Spleen (tissue), 11 donors: ENCODE results near the gene SLC25A43. TPM values are rescaled to one million over a fixed set of nuclear protein-coding genes. Genes with fewer than 3 reads are reported as not detected.

Experiments used
- DNase-seq: peaks from one replicate; pipeline ENCODE4 v3.0.0-alpha.2; 2020
- H3K27ac ChIP-seq, 8 donors: fragments of 200-600 bp; sonication (generic) in 7 of 8; 1 replicate in 4 of 8; 2 replicates in 4 of 8; pipeline versions ENCODE4 v1.5.0 to v1.8.0; 2016 to 2021; ENCODE audit warnings: inconsistent platforms in 4 of 8, mild to moderate bottlenecking in 4 of 8, moderate library complexity in 1 of 8
- H3K27me3 ChIP-seq, 7 donors: fragments of 200-600 bp; sonication (generic) in 6 of 7; replicated peaks in 1 of 7; 1 replicate in 4 of 7; 2 replicates in 3 of 7; pipeline versions ENCODE4 v1.5.0 to v1.8.0; 2016 to 2021; ENCODE audit warnings: inconsistent platforms in 3 of 7, mild to moderate bottlenecking in 1 of 7
- H3K36me3 ChIP-seq, 6 donors: fragments of 200-600 bp; sonication (generic) in 5 of 6; 1 replicate in 4 of 6; 2 replicates in 2 of 6; pipeline versions ENCODE4 v1.5.0 to v1.8.0; 2016 to 2021; ENCODE audit warnings: inconsistent platforms in 2 of 6
- H3K4me1 ChIP-seq, 6 donors: fragments of 200-600 bp; sonication (generic) in 5 of 6; 1 replicate in 3 of 6; 2 replicates in 3 of 6; pipeline versions ENCODE4 v1.5.0 to v1.8.0; 2016 to 2021; ENCODE audit warnings: inconsistent platforms in 3 of 6
- H3K4me3 ChIP-seq, 8 donors: fragments of 200-600 bp; sonication (generic) in 7 of 8; 1 replicate in 4 of 8; 2 replicates in 4 of 8; pipeline versions ENCODE4 v1.5.0 to v1.8.0; 2016 to 2021; ENCODE audit warnings: inconsistent platforms in 4 of 8, mild to moderate bottlenecking in 4 of 8, moderate library complexity in 2 of 8
- H3K9me3 ChIP-seq, 8 donors: fragments of 200-600 bp; sonication (generic) in 7 of 8; 1 replicate in 4 of 8; 2 replicates in 4 of 8; pipeline versions ENCODE4 v1.5.0 to v1.8.0; 2016 to 2021; ENCODE audit warnings: inconsistent platforms in 4 of 8
- POLR2A ChIP-seq, 3 donors: fragments of 450-650 bp; IDR thresholded peaks; one replicate each; pipeline ENCODE4 v1.5.1; 2017; ENCODE audit warnings: antibody characterized with exemption in 3 of 3, mild to moderate bottlenecking in 1 of 3
- POLR2AphosphoS5 ChIP-seq, 3 donors: sonication (generic); formaldehyde crosslinking; IDR thresholded peaks; one replicate each; pipeline ENCODE4 v1.5.1; 2017; ENCODE audit warnings: antibody characterized with exemption in 3 of 3
- WGBS, 5 donors: extraction: QIAGEN DNeasy Blood & Tissue Kit in 3 of 5; methylation state at CpG; one replicate each; pipeline versions ENCODE4 v1.1.5 to v1.1.7; 2013 to 2018; 5-methylcytosine and 5-hydroxymethylcytosine counted together
- intact Hi-C: fragments of 100-400 bp; cut with DNase I; formaldehyde crosslinking; loops from one replicate; pipeline ENCODE4 v1.15.0; 2023; ENCODE audit warnings: low total_unique reads
- polyA plus RNA-seq, 3 donors: library from polyadenylated mRNA; stranded (reverse); fragments of 200-250 nt; gene quantifications; one replicate each; pipeline ENCODE4 v1.2.1, GENCODE V29; 2013
- total RNA-seq, 7 donors: library from RNA; depleted of rRNA in 3 of 7; stranded (reverse); fragments of >200 nt in 3 of 7; fragmentation: NEBNext Ultra II Directional in 4 of 7; extraction: Animal tissue kit (Norgen Biotek cat#: 25700) in 4 of 7; gene quantifications; one replicate each; pipeline versions ENCODE4 v1.1.0 to v1.2.1, GENCODE V29; 2016 to 2021
- TF ChIP-seq, protein P1 (sequence below), 11 experiments: fragments of 200-600 bp in 7 of 11; fragments of 450-650 bp in 4 of 11; sonication (generic) in 4 of 11; IDR thresholded peaks in 8 of 11; conservative IDR thresholded peaks in 3 of 11; 1 replicate in 7 of 11; 2 replicates in 4 of 11; pipeline versions ENCODE4 v1.4.0 to v1.8.0; 2016 to 2021; ENCODE audit warnings: antibody characterized with exemption in 11 of 11, inconsistent platforms in 4 of 11, mild to moderate bottlenecking in 1 of 11
- donor health status: healthy with polysubstance abuse.
- donor health status: DM: no; HTN: no; CAD: no; lungs with moderate emphysema.
- donor health status: DM: no; HTN: no; CAD: no.
- donor health status: Bipolar disorder and iron deficiency.
- donor health status: healthy.
- donor health status: DM: no; HTN: no; CAD: no.
- donor health status: DM: yes; HTN: yes; CAD: no.

Gene SLC25A43
- total and polyA plus RNA-seq, 10 donors = 5.5 to 13.7 (median 9.5) TPM

DNA sequence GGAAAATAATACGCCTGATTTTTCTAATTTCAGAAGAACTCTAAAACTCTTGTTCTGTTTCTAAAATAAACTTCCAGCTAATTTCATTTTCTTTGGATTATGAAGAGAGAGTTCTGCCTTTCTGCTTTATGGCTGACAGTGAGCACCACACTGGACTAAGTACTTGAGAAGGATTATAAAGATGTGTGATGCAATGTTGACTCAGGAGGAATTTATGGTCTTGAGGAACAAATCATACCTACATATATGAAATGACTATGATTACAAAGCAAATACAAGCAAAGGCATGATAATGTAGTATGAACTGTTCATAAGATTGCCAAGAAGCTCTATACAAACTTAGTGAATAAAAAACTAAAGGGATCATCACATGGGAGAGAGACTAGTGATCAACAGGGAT lies 56.1 kb downstream of the SLC25A43 start:
- intact Hi-C loops = no loop called here
- no peak for DNase-seq
- H3K4me3 ChIP-seq = no peak overlapping the region
- H3K9me3 ChIP-seq = no peaks in the 10 kb centered on the region
- 92 to 100% (median 95%) methylated on average over 1 of the region's 1 CpG for WGBS, 5 donors
- no peak overlapping the region for H3K27ac ChIP-seq
- peaks cover 0 to 18% (median 5%) of the 10 kb centered on the region in 6 donors for H3K36me3 ChIP-seq
- no peaks in the 10 kb centered on the region for H3K27me3 ChIP-seq
- no peaks in the 10 kb centered on the region for H3K4me1 ChIP-seq
- no peak for TF ChIP-seq POLR2AphosphoS5 (IDR thresholded peaks at IDR 0.05)
- TF ChIP-seq, protein P1, sequence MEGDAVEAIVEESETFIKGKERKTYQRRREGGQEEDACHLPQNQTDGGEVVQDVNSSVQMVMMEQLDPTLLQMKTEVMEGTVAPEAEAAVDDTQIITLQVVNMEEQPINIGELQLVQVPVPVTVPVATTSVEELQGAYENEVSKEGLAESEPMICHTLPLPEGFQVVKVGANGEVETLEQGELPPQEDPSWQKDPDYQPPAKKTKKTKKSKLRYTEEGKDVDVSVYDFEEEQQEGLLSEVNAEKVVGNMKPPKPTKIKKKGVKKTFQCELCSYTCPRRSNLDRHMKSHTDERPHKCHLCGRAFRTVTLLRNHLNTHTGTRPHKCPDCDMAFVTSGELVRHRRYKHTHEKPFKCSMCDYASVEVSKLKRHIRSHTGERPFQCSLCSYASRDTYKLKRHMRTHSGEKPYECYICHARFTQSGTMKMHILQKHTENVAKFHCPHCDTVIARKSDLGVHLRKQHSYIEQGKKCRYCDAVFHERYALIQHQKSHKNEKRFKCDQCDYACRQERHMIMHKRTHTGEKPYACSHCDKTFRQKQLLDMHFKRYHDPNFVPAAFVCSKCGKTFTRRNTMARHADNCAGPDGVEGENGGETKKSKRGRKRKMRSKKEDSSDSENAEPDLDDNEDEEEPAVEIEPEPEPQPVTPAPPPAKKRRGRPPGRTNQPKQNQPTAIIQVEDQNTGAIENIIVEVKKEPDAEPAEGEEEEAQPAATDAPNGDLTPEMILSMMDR (IDR thresholded peaks at IDR 0.05 in 8 of 11, conservative IDR thresholded peaks at IDR 0.05 in 3 of 11) = no peak
- TF ChIP-seq POLR2A (IDR thresholded peaks at IDR 0.05) = no peak

DNA sequence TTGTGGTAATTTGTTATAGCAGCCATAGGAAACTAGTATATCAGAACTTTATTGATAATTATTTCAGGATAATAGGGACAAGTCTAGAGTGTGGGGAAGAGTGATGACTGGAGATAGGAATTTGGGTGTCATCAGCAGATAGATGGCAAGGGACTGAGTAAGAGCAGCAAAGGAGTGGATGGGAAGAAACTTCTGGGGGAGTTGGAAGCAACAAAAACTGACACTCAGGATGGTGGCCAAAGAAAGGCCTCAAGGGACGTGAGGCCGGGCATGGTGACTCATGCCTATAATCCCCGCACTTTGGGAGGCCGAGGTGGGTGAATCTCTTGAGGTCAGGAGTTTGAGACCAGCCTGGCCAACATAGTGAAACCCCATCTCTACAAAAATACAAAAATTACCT lies 60.0 kb downstream of the SLC25A43 start:
- H3K27me3 ChIP-seq = no peaks in the 10 kb centered on the region
- no peak overlapping the region for H3K4me3 ChIP-seq
- H3K36me3 ChIP-seq = no peaks in the 10 kb centered on the region
- intact Hi-C loops = no loop called here
- no peak overlapping the region for H3K27ac ChIP-seq
- WGBS, 5 donors = 84 to 100% (median 89%) methylated on average over 4 of the region's 4 CpGs
- DNase-seq = no peak
- TF ChIP-seq POLR2A (IDR thresholded peaks at IDR 0.05) = no peak
- no peak for TF ChIP-seq POLR2AphosphoS5 (IDR thresholded peaks at IDR 0.05)
- TF ChIP-seq, protein P1 (IDR thresholded peaks at IDR 0.05 in 8 of 11, conservative IDR thresholded peaks at IDR 0.05 in 3 of 11) = no peak
- no peaks in the 10 kb centered on the region for H3K9me3 ChIP-seq
- no peaks in the 10 kb centered on the region for H3K4me1 ChIP-seq

DNA sequence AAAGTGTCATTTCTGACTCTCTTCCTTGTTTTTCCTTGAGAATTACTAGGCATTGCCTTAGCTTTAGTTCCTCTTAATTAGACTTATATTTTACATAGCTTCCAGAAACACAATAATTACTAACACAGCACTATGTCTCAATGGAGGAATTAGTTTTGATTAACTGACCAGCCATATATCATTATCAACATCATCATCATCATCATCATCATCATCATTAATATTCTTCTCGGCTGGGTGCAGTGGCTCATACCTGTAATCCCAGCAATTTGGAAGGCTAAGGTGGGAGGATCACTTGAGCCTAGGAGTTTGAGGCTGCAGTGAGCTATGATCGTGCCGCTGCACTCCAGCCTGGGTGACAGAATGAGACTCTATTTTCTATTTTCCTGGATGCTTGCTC lies 66.4 kb downstream of the SLC25A43 start:
- no peak for DNase-seq
- Histone ChIP-seq H3K27me3 (no peaks in the 10 kb centered on the region), H3K4me3 (no peak overlapping the region), H3K9me3 (no peaks in the 10 kb centered on the region), H3K4me1 (peaks cover 0 to 20% (median 10%) of the 10 kb centered on the region in 6 donors), H3K36me3 (peaks cover 0 to 11% (median 8%) of the 10 kb centered on the region in 6 donors), H3K27ac (no peak overlapping the region)
- no peak for TF ChIP-seq POLR2A (IDR thresholded peaks at IDR 0.05)
- TF ChIP-seq, protein P1 (IDR thresholded peaks at IDR 0.05 in 8 of 11, conservative IDR thresholded peaks at IDR 0.05 in 3 of 11) = no peak
- TF ChIP-seq POLR2AphosphoS5 (IDR thresholded peaks at IDR 0.05) = no peak
- intact Hi-C loops = no loop called here
- WGBS, 5 donors = 90 to 97% (median 95%) methylated on average over 3 of the region's 3 CpGs

- no peak overlapping the region for H3K27ac ChIP-seq
- no peak for DNase-seq
- WGBS, 5 donors = 89 to 96% (median 94%) methylated on average over 3 of the region's 3 CpGs
- H3K9me3 ChIP-seq = no peaks in the 10 kb centered on the region
- intact Hi-C loops = no loop called here
- H3K4me1 ChIP-seq = peaks cover 0 to 20% (median 10%) of the 10 kb centered on the region in 6 donors
- peaks cover 0 to 25% (median 17%) of the 10 kb centered on the region in 6 donors for H3K36me3 ChIP-seq
- H3K4me3 ChIP-seq = no peak overlapping the region
- TF ChIP-seq, protein P1 (IDR thresholded peaks at IDR 0.05 in 8 of 11, conservative IDR thresholded peaks at IDR 0.05 in 3 of 11) = no peak
- TF ChIP-seq POLR2A (IDR thresholded peaks at IDR 0.05) (no peak), POLR2AphosphoS5 (IDR thresholded peaks at IDR 0.05) (no peak)
- no peaks in the 10 kb centered on the region for H3K27me3 ChIP-seq
Observed at GRCh38 chrX:119466970-119467369, 67.8 kb downstream of the SLC25A43 start.
